Neural cell (in vitro differentiated cells): Measurements from ENCODE around the gene PRDM13. TPM values are rescaled to one million over a fixed set of nuclear protein-coding genes. Genes with fewer than 3 reads are reported as not detected.

Source experiments
- H2AFZ ChIP-seq: fragments of 200-600, 300-800 bp; sonication (generic), shearing (Covaris generic); 2 replicates; pipeline ENCODE4 v1.6.0; 2014; ENCODE audit warnings: low read depth, mild to moderate bottlenecking, antibody characterized with exemption, low read length, moderate library complexity
- H3F3A ChIP-seq: fragments of 200-600 bp; shearing (Covaris generic); 2 replicates; pipeline ENCODE4 v1.6.1; 2016; ENCODE audit warnings: mild to moderate bottlenecking, moderate library complexity, mixed read lengths, antibody characterized with exemption, low read length; ENCODE audit not compliant: insufficient read depth, poor library complexity, severe bottlenecking
- H3K27ac ChIP-seq: fragments of 200-600, 300-800 bp; sonication (generic), shearing (Covaris generic); 2 replicates; pipeline ENCODE4 v1.5.1; 2014; ENCODE audit warnings: mild to moderate bottlenecking, low read length, moderate library complexity
- H3K27me3 ChIP-seq: fragments of 300-800, 200-600 bp; sonication (generic), shearing (Covaris generic); 2 replicates; pipeline ENCODE4 v1.6.0; 2014; ENCODE audit warnings: mild to moderate bottlenecking, low read depth, low read length, moderate library complexity; ENCODE audit not compliant: insufficient read depth
- H3K36me3 ChIP-seq: fragments of 300-800, 200-600 bp; sonication (generic), shearing (Covaris generic); 2 replicates; pipeline ENCODE4 v1.5.1; 2014; ENCODE audit warnings: mild to moderate bottlenecking, antibody characterized with exemption, low read length, moderate library complexity; ENCODE audit not compliant: insufficient read depth
- H3K4me2 ChIP-seq: fragments of 300-800, 200-600 bp; sonication (generic), shearing (Covaris generic); 2 replicates; pipeline ENCODE4 v1.6.0; 2014; ENCODE audit warnings: mild to moderate bottlenecking, low read length
- H3K4me3 ChIP-seq: fragments of 300-800, 200-600 bp; sonication (generic), shearing (Covaris generic); 2 replicates; pipeline ENCODE4 v1.5.1; 2014; ENCODE audit warnings: mild to moderate bottlenecking, low read length, moderate library complexity
- H3K79me2 ChIP-seq: fragments of 200-600 bp; shearing (Covaris generic); replicated peaks from 2 replicates; pipeline ENCODE4 v1.6.0; 2014; ENCODE audit warnings: mild to moderate bottlenecking, low read length, moderate library complexity; ENCODE audit not compliant: insufficient read depth
- H3K9ac ChIP-seq: fragments of 300-800, 200-600 bp; sonication (generic), shearing (Covaris generic); 2 replicates; pipeline ENCODE4 v1.6.1; 2016; ENCODE audit warnings: mild to moderate bottlenecking, low read length, mixed read lengths
- H3K9me2 ChIP-seq: fragments of 200-600 bp; shearing (Covaris generic); 2 replicates; pipeline ENCODE4 v1.6.1; 2016; ENCODE audit warnings: mild to moderate bottlenecking, low read length, mixed read lengths; ENCODE audit not compliant: insufficient read depth
- H3K9me3 ChIP-seq: fragments of 200-600, 300-800 bp; sonication (generic), shearing (Covaris generic); 2 replicates; pipeline ENCODE4 v1.6.1; 2016; ENCODE audit warnings: mild to moderate bottlenecking, mixed run types, low read length, moderate library complexity, mixed read lengths
- H4K20me1 ChIP-seq: fragments of 200-600 bp; shearing (Covaris generic); 2 replicates; pipeline ENCODE4 v1.6.1; 2016; ENCODE audit warnings: mild to moderate bottlenecking, mixed run types; ENCODE audit not compliant: insufficient read depth
- CTCF ChIP-seq: fragments of 450-650 bp; IDR thresholded peaks from 2 replicates; pipeline ENCODE4 v1.5.1; 2014; ENCODE audit warnings: antibody characterized with exemption, mild to moderate bottlenecking, moderate library complexity; ENCODE audit not compliant: poor library complexity, severe bottlenecking
- EP300 ChIP-seq: fragments of 450-650 bp; conservative IDR thresholded peaks from 2 replicates; pipeline ENCODE4 v1.6.1; 2014; ENCODE audit warnings: antibody characterized with exemption, mild to moderate bottlenecking, moderate library complexity; ENCODE audit not compliant: poor library complexity, severe bottlenecking
- EZH2 ChIP-seq: fragments of 200-600, 300-800 bp; shearing (Covaris generic), sonication (generic); IDR thresholded peaks from 2 replicates; pipeline ENCODE4 v1.6.1; 2014; ENCODE audit warnings: antibody characterized with exemption, low read length, borderline replicate concordance, mild to moderate bottlenecking; ENCODE audit not compliant: insufficient read depth, poor library complexity, severe bottlenecking
- MXI1 ChIP-seq: fragments of 450-650 bp; conservative IDR thresholded peaks from 2 replicates; pipeline ENCODE4 v1.6.1; 2014; ENCODE audit warnings: antibody characterized with exemption, mild to moderate bottlenecking; ENCODE audit not compliant: poor library complexity, severe bottlenecking
- POLR2AphosphoS5 ChIP-seq: IDR thresholded peaks from 2 replicates; pipeline ENCODE4 v1.6.1; 2012
- RAD21 ChIP-seq: fragments of 450-650 bp; conservative IDR thresholded peaks from 2 replicates; pipeline ENCODE4 v1.6.1; 2014; ENCODE audit warnings: antibody characterized with exemption, mild to moderate bottlenecking, moderate library complexity
- SMC3 ChIP-seq: fragments of 450-650 bp; conservative IDR thresholded peaks from 2 replicates; pipeline ENCODE4 v1.6.1; 2014; ENCODE audit warnings: antibody characterized with exemption, mild to moderate bottlenecking, moderate library complexity; ENCODE audit not compliant: poor library complexity
- TAF1 ChIP-seq: IDR thresholded peaks from 2 replicates; pipeline ENCODE4 v1.6.1; 2012; ENCODE audit warnings: low read depth
- polyA plus RNA-seq: library from polyadenylated mRNA; depleted of rRNA; stranded (reverse); fragments of >200 nt; gene quantifications from 2 replicates; pipeline ENCODE4 v1.2.3, GENCODE V29; 2014
- TF ChIP-seq, protein P1 (sequence below): IDR thresholded peaks from 2 replicates; pipeline ENCODE4 v1.6.1; 2012; ENCODE audit warnings: borderline replicate concordance

PRDM13 gene
- polyA plus RNA-seq, 1 donor from 2014 or later, result not detected

DNA sequence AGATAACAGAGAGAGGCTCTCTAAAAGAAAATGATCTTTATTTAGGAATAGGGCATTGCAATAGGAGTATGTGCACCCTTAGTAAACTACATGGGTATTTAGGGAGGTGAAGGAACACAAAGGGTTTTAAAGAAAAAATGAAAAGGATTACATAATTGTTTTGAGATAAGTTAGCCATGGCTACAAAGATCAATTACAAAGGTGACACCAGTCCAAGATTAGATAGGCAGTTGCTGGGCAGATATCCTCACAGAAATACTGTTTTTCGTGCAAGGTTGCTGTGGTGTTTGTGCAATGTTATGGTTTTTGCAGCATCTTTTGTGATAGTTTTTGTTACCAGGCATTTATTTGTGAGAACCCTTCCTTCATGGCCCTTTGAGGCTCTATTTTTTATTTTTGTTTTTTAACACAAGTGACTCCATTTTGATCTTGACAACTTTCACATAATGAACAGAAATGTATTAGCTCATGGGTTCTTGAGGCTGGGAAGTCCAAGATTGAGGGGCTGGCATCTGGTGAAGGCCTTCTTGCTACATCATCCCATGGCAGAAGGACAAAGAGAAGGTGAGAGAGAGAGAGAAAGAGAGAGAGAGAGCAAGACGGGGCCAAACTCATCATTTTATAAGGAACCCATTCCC, 32.5 kb upstream of the PRDM13 start:
- Histone ChIP-seq H3K79me2 (no peaks in the 10 kb centered on the region), H3K9me2 (no peaks in the 10 kb centered on the region), H4K20me1 (no peaks in the 10 kb centered on the region), H3K36me3 (no peaks in the 10 kb centered on the region), H3K9me3 (no peaks in the 10 kb centered on the region), H3K4me2 (no peak overlapping the region), H2AFZ (no peak overlapping the region), H3K9ac (no peak overlapping the region), H3F3A (no peaks in the 10 kb centered on the region), H3K27ac (no peak overlapping the region), H3K4me3 (no peak overlapping the region), H3K27me3 (no peaks in the 10 kb centered on the region)
- no peak for TF ChIP-seq TAF1
- TF ChIP-seq EZH2, result no peak
- TF ChIP-seq CTCF, result no peak
- TF ChIP-seq, protein P1, sequence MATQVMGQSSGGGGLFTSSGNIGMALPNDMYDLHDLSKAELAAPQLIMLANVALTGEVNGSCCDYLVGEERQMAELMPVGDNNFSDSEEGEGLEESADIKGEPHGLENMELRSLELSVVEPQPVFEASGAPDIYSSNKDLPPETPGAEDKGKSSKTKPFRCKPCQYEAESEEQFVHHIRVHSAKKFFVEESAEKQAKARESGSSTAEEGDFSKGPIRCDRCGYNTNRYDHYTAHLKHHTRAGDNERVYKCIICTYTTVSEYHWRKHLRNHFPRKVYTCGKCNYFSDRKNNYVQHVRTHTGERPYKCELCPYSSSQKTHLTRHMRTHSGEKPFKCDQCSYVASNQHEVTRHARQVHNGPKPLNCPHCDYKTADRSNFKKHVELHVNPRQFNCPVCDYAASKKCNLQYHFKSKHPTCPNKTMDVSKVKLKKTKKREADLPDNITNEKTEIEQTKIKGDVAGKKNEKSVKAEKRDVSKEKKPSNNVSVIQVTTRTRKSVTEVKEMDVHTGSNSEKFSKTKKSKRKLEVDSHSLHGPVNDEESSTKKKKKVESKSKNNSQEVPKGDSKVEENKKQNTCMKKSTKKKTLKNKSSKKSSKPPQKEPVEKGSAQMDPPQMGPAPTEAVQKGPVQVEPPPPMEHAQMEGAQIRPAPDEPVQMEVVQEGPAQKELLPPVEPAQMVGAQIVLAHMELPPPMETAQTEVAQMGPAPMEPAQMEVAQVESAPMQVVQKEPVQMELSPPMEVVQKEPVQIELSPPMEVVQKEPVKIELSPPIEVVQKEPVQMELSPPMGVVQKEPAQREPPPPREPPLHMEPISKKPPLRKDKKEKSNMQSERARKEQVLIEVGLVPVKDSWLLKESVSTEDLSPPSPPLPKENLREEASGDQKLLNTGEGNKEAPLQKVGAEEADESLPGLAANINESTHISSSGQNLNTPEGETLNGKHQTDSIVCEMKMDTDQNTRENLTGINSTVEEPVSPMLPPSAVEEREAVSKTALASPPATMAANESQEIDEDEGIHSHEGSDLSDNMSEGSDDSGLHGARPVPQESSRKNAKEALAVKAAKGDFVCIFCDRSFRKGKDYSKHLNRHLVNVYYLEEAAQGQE, result no peak
- no peak for TF ChIP-seq POLR2AphosphoS5
- no peak for TF ChIP-seq MXI1
- no peak for TF ChIP-seq EP300
- TF ChIP-seq RAD21, result no peak
- TF ChIP-seq SMC3, result no peak

- no peaks in the 10 kb centered on the region for H3K79me2 ChIP-seq
- H4K20me1 ChIP-seq, result no peaks in the 10 kb centered on the region
- H2AFZ ChIP-seq, result no peak overlapping the region
- TF ChIP-seq RAD21, result no peak
- TF ChIP-seq EZH2, result no peak
- TF ChIP-seq CTCF, result no peak
- no peak for TF ChIP-seq SMC3
- TF ChIP-seq MXI1, result no peak
- no peak for TF ChIP-seq TAF1
- H3F3A ChIP-seq, result no peaks in the 10 kb centered on the region
- no peak overlapping the region for H3K4me3 ChIP-seq
- no peaks in the 10 kb centered on the region for H3K36me3 ChIP-seq
- H3K4me2 ChIP-seq, result no peak overlapping the region
- no peaks in the 10 kb centered on the region for H3K9me2 ChIP-seq
- H3K9me3 ChIP-seq, result no peaks in the 10 kb centered on the region
- H3K27me3 ChIP-seq, result no peaks in the 10 kb centered on the region
- H3K27ac ChIP-seq, result no peak overlapping the region
- no peak overlapping the region for H3K9ac ChIP-seq
These were observed 30.9 kb upstream of the PRDM13 start for GRCh38 chr6:99575544-99576227.
